Melanocyte of skin (primary cell): ENCODE data around the gene SRP19. TPM values are rescaled to one million over a fixed set of nuclear protein-coding genes. Genes with fewer than 3 reads are reported as not detected.

Experiments used
- total RNA-seq, 2 donors: library from RNA; depleted of rRNA; stranded (reverse); fragments of >200 nt; gene quantifications; 2 replicates each; pipeline ENCODE4 v1.2.3, GENCODE V29; 2012

SRP19 gene
- total RNA-seq, result 10 to 100 TPM; 40.6 to 58.9 TPM

GRCh38 chr5:112860929-112861637 is at the start of gene SRP19:
Gene SRP19, plus strand, starts transcription at chr5:112861287. Its CDS starts 90 bp downstream, at chr5:112861377.

Other genes with a start within 250 kb of the SRP19 start
- gene APC, start 123.4 kb upstream of the SRP19 start, total RNA-seq, result 10 to 100 TPM; 54.7 to 57.3 TPM
- gene REEP5, start 60.9 kb downstream of the SRP19 start, total RNA-seq, result 10 to 100 TPM; 34.4 to 46.6 TPM
- gene DCP2, start 115.5 kb downstream of the SRP19 start, total RNA-seq, result 10 to 100 TPM; 15.8 to 24.6 TPM